Activated CD4-positive, alpha-beta T cell treated with anti-CD3 and anti-CD28 coated beads for 4 hours (primary cell): Measurements from ENCODE around the gene TSHZ3.

Experiments used
- DNase-seq, 2 donors: peaks; one replicate each; pipeline ENCODE4 v3.0.0-alpha.2; 2020

TSHZ3 gene

DNA sequence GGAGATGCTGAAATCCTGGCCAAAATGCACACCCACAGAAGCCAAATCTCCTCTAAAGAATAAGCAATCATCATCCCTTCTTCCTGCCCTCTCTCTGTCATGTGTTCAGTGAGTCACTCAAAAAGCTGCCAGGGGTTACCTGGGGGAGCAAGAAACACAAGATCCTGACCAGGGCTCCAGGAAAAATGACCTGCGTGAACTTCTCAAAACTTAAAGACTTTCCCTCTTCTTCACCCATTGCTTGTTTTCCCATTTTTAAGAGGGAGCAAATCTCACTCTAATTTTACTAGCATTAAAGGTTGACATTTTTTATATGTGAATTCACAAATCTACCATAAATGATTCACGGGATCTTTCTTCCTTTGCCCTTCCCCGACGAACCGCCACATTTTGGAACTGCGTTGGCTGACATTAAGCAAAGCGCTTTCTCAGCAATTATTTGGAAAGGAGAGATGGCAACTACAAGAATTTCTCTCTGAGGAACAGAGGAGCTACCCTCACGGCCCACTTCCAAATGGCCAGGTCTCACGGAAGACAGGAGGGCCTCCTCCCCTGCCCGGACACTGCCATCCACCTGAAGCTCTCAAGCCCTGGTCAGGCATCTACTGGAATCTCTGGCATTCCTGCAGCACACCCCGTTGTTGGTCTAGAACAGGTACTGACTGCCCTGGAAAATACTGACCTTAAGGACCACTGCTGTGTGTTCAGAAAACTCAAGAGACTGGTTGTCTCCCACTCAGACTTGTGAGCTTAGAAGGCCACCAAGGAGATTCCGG, 14.2 kb downstream of the TSHZ3 start:
- DNase-seq = no peak

- no peak for DNase-seq
Measured at GRCh38 chr19:31334101-31334848, 15.0 kb downstream of the TSHZ3 start.

DNA sequence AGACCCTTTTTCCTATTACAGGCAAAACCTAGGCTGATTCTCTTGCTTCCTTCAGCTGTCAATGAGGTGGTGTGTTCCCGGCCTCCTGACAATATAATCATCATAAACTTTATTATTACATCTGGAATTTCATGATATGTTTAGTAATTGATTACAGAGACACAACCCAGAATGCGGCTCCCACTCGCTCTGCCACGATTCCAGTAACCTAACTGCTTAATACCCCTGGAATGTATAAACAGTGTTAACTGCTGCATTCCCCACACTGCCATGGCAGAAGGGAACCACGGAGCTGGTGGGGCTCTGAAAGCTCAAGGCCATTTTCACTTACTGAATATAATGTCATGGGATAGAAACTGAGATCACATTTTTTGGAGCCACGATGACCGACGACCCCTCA, 17.1 kb downstream of the TSHZ3 start:
- DNase-seq = no peak

- DNase-seq = no peak
Measured at GRCh38 chr19:31331536-31331935, 17.7 kb downstream of the TSHZ3 start.

GRCh38 chr19:31330761-31331160, 18.5 kb downstream of the TSHZ3 start:
- DNase-seq = no peak

DNA sequence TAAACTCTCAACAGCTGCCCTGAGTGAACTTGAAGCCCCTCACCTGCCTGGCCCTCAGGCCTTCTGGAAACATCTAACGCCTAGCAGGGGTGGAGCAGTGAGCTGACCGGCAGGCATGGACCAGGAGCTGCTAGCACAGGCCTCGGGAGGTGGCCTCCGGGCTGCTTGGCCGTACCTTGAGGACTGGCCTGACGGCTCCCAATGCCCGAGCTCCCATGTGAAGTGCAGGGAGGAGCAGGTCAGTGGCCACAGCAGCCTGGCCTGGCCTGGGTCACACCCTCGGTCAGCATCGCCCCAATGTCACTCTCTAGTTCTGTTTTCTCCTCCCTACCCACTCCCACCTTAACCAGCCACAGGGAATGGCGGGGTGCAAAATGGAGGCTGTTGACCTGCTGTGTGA, 19.0 kb downstream of the TSHZ3 start:
- DNase-seq = no peak

GRCh38 chr19:31329819-31330218, 19.4 kb downstream of the TSHZ3 start:
- DNase-seq = no peak

DNA sequence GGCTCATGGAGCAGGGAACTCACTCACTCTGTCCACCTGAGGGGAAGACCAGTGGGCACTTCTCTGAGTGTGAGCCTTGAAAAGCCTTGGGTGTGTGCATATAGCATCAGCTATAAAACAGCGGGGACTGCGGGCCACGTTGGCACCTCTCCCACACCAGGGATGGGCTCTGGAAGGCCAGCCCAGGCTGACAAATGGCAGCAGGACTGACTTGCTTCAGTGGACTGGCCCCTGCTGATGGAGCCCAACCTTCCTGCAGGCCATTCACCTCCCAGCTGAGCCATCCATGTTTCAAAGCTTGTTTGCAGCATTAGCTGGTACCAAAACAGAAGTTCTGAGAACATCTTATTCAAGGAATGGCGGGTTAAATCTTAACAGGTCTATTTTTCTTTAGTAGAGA, 21.0 kb downstream of the TSHZ3 start:
- DNase-seq = no peak

DNA sequence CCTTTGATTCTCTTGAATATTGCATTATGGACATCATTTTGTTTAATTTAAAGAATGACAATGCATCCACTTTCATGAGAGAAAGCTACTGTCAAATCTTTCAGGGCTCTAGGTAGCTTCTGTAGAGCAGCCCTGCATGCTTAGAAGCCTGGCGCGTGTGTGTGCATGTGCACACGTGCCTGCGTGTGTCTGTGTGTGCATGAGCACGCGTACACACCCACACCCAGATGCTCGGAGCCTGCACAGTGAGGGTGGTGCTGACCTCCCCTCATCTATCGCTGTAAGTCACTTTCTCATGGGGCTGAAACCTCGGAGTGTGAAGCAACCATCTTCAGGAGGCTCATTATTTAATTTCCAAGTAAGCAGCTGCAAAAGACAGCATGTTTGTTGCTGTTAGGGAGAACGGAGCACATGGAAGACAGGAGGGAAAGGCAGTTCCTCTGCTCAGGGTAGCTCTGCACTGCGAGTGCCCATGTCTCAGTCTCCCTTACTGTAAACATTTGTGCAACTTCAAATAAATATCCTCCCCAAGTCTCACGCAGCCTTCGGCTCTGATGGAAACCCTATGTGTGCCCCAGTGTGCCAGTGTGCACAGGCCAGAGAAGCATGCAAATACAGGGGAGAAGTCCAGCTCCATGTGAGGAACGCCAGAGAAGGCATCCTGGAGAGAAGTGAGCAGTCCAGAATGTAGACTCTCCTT, 22.8 kb downstream of the TSHZ3 start:
- no peak for DNase-seq

DNA sequence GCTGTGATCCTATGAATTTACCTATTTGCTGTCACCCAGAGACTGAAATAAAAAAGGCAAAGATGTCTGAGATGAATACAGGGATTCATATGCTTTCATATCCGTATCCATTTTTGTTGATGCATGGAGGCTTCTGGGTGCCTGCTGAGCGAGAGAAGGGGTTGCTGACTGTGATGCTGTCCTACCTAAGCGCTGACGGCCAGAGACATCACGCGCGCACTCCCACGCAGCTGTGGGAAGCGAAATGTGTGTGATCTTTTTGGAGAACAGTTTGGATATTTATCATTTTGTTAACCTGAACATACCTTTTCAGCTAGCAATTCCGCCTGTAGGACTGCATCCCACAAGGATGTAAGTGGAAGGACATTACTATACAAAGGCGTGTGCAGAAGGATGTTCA, 23.9 kb downstream of the TSHZ3 start:
- DNase-seq = no peak

- no peak for DNase-seq
Measured at GRCh38 chr19:31319465-31319864, 29.8 kb downstream of the TSHZ3 start.

GRCh38 chr19:31318790-31319425, 30.3 kb downstream of the TSHZ3 start:
- no peak for DNase-seq

GRCh38 chr19:31317570-31317969, 31.7 kb downstream of the TSHZ3 start:
- no peak for DNase-seq

DNA sequence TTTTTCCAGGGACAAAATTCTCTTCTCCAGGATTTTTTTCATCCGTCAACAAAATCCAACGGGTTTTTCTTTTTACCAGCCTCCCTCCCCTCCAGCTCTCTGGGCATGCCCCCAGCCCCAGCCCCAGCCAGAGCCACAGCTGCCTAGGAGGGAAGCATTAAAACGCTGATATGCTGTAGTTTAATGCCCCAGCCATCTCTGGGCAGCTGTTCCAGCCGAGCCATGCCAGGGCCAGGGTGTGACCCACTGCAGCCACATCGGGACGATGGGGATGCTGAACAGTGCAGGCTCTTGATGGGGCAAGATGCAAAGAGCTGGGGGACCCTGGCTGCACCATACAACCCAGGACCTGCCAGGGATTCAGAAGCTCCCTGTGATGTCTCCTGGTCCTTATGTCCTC, 32.1 kb downstream of the TSHZ3 start:
- no peak for DNase-seq

DNA sequence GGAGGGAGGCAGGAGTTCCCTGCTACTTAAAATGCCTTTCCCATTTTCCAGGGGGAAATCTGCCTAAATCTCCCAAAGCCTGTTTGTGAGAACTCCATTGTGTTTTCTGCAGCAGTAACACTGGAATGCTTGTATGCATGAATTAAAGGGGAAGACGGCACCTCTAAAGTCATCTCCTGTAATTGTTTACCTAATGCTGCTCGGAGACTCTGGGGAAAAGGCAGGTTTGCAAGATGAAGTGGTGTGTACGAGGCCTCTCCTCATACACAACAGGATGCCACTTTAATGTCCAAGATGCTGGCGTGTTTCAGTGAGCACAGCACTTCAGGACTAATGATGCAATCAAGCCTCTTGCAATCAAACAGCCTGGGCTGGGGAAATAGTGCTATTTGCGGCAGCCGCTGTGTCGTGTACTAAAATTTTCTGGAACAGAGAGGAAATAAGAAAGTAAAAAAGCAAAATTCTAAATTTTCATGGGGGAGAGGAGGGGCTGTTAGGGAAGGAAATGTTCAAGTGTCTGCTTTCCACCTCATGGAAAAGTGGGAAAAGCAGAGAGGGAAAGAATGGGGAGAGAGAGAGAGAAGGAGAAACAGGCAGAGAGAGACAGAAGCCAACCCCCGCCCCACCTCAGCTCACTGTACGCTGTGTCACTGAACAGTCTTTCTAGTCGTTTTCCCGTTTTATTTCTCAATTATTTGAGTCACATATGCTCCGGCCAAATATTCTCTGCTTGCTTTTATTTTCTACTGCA, 32.9 kb downstream of the TSHZ3 start:
- no peak for DNase-seq

GRCh38 chr19:31315652-31316051, 33.6 kb downstream of the TSHZ3 start:
- no peak for DNase-seq

DNA sequence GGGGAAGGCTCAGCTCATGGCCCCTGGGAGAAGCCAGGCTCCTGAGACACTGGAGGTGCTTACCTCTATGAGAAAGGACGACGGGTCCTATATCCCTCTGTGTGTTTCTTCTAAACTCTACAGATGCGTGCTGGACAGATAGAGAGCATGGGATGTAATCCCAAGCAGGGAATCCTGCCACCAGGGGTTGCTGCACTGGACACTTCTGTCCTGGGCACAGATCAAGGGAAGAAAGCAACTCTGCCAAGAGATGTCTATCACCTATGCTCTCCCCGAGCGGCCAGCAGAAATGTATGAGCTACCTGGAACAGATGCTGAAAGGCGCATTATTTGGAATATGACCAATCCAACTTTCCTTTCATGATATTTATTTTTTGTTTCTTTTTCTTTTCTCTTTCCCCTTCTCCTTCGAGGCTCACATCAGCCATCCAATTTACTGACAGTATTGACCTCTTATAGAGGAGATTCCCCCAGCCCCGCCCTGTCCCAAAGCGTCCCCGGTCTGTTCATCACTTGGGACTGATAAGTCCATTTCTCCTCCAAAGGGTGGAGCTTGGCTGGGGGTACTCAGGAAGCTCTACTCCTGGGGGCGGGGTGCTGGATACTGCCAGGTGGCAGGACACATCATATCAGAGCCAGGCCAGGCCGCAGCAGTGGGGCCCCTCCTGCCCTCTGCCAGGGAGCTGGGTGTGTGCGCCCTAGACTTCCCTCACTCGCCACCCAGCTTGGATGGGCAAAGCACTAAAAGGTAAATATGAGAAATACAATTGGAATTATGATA, 34.2 kb downstream of the TSHZ3 start:
- no peak for DNase-seq

- no peak for DNase-seq
Measured at GRCh38 chr19:31314156-31314555, 35.1 kb downstream of the TSHZ3 start.

DNA sequence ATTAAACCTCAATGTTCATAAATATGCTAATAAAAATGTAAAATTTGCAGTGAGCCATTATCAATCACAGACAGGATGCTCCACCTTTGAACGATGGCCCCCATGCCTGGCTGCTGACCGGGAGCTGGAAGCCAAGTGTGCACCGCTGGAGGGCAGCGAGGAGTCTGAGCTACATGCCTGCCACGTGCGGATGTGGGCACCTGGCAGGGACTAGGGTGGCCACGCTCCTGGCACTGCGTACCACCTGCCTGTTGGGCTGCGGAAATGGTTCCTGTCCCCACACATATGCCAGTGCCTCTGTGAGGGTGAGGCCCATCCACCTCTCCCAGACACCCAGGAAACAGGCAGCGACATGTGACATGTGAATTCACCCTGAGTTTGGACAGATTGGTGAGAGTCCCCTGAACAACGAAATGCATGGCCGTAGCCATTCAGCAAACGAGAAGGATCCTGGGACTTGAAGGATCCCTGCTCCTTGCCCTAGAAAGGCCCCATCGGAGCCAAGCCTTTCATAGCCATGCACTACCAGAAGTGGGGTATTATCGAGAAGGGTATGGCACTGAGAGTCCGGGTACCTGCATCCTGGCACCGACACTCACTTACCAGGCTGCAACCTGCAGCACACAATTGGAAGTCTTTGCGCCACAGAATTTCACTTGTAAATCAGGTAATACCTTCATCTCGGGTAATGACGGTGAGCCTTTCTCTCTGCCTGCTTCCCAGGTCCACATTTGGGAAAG, 35.8 kb downstream of the TSHZ3 start:
- no peak for DNase-seq

GRCh38 chr19:31312677-31313244, 36.5 kb downstream of the TSHZ3 start:
- DNase-seq = no peak
